ENCODE measurements around the gene PLCH1. TPM values are rescaled to one million over a fixed set of nuclear protein-coding genes. Genes with fewer than 3 reads are reported as not detected.

PLCH1 gene
- total and polyA plus RNA-seq, 9 of the 15 experiments (the other 6 are each of a cell fraction or from before 2014, with no cell fraction given): 0.17 to 0.62 (median 0.40) TPM

DNA sequence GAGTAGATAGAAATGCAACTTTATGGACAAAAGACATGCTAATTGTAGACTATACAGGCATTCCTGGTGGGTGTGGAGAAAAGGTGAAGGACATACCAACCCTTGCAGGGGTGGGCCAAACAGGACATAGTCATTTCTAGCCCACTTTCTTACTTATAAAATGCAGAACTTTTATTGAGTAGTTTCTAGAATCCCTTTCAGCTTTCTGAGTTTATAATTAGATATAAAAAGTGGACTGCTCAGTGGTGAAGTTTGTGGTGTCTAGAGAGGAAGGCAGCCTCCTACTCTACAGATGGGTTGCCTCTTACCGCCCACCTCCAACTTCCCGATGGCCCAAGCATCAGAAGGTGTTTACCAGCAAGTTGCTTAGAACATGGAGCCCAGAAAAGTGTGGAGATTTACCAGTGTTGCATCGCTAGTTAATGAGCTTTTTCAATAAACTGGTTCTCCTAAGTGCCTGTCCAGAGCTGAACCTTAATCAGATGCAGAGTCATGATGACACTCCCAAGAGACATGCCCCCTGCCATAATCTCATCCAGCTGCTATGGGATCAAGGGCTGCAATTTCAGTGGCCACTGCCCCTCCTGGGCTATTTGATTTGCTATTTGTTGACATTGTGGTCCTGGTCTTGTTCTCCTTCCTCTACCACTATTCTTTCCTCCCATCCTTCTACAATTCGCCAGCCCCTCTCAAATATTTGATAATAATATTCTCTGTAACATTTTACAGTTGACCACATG is 373.9 kb downstream of the PLCH1 start (continued):
- TF ChIP-seq, protein P1, sequence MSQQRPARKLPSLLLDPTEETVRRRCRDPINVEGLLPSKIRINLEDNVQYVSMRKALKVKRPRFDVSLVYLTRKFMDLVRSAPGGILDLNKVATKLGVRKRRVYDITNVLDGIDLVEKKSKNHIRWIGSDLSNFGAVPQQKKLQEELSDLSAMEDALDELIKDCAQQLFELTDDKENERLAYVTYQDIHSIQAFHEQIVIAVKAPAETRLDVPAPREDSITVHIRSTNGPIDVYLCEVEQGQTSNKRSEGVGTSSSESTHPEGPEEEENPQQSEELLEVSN (IDR thresholded peaks at IDR 0.05; ENCODE audit: borderline replicate concordance in 1 of 2, extremely low read depth in 1 of 2, insufficient read depth in 1 of 2, insufficient read length in 1 of 2, low read depth in 1 of 2, low read length in 1 of 2, poor library complexity in 1 of 2, severe bottlenecking in 1 of 2): no peak
- TF ChIP-seq, protein P2, sequence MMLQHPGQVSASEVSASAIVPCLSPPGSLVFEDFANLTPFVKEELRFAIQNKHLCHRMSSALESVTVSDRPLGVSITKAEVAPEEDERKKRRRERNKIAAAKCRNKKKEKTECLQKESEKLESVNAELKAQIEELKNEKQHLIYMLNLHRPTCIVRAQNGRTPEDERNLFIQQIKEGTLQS (IDR thresholded peaks at IDR 0.05): 0 out of 2 replicates have a peak, but pooled peaks have one; percentile 12
- TF ChIP-seq, protein P2 (CRISPR knock-in tag; conservative IDR thresholded peaks at IDR 0.05): no peak
- TF ChIP-seq DACH1 (IDR thresholded peaks at IDR 0.05; ENCODE audit: partially characterized antibody): no peak
- TF ChIP-seq MTA3 (IDR thresholded peaks at IDR 0.05; ENCODE audit: borderline replicate concordance): no peak
- no peak for TF ChIP-seq HMG20B (CRISPR knock-in tag; IDR thresholded peaks at IDR 0.05)
- no peak for TF ChIP-seq SOX6 (IDR thresholded peaks at IDR 0.05)
- peak; percentile 57; the same call in 1 of the 2 replicates for TF ChIP-seq SMARCA4 (IDR thresholded peaks at IDR 0.05)
- no peak for TF ChIP-seq BRD9 (IDR thresholded peaks at IDR 0.05; ENCODE audit: low read depth, partially characterized antibody)
- TF ChIP-seq ZNF707 (CRISPR knock-in tag; conservative IDR thresholded peaks at IDR 0.05): no peak
- TF ChIP-seq, protein P3, sequence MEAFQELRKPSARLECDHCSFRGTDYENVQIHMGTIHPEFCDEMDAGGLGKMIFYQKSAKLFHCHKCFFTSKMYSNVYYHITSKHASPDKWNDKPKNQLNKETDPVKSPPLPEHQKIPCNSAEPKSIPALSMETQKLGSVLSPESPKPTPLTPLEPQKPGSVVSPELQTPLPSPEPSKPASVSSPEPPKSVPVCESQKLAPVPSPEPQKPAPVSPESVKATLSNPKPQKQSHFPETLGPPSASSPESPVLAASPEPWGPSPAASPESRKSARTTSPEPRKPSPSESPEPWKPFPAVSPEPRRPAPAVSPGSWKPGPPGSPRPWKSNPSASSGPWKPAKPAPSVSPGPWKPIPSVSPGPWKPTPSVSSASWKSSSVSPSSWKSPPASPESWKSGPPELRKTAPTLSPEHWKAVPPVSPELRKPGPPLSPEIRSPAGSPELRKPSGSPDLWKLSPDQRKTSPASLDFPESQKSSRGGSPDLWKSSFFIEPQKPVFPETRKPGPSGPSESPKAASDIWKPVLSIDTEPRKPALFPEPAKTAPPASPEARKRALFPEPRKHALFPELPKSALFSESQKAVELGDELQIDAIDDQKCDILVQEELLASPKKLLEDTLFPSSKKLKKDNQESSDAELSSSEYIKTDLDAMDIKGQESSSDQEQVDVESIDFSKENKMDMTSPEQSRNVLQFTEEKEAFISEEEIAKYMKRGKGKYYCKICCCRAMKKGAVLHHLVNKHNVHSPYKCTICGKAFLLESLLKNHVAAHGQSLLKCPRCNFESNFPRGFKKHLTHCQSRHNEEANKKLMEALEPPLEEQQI (IDR thresholded peaks at IDR 0.05): no peak
- no peak for TF ChIP-seq FOXK1 (CRISPR knock-in tag; IDR thresholded peaks at IDR 0.05; ENCODE audit: borderline replicate concordance)
- TF ChIP-seq ZNF75A (CRISPR knock-in tag; IDR thresholded peaks at IDR 0.05): no peak
- no peak for TF ChIP-seq GATAD2A (IDR thresholded peaks at IDR 0.05)
- TF ChIP-seq ATF7 (IDR thresholded peaks at IDR 0.05): no peak
- no peak for TF ChIP-seq PCBP1 (IDR thresholded peaks at IDR 0.05; ENCODE audit: low read depth, low read length, poor library complexity, severe bottlenecking)
- TF ChIP-seq ZFPM2 (CRISPR knock-in tag; IDR thresholded peaks at IDR 0.05): no peak
- TF ChIP-seq, protein P4, sequence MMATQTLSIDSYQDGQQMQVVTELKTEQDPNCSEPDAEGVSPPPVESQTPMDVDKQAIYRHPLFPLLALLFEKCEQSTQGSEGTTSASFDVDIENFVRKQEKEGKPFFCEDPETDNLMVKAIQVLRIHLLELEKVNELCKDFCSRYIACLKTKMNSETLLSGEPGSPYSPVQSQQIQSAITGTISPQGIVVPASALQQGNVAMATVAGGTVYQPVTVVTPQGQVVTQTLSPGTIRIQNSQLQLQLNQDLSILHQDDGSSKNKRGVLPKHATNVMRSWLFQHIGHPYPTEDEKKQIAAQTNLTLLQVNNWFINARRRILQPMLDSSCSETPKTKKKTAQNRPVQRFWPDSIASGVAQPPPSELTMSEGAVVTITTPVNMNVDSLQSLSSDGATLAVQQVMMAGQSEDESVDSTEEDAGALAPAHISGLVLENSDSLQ (IDR thresholded peaks at IDR 0.05): peak; percentile 27; the same call in 1 of the 2 replicates
- no peak for TF ChIP-seq CCNT2 (IDR thresholded peaks at IDR 0.05; ENCODE audit: borderline replicate concordance, extremely low read depth, insufficient read length, low read depth, low read length)
- no peak for TF ChIP-seq RBM15 (IDR thresholded peaks at IDR 0.05; ENCODE audit: insufficient read depth, low read length)

All from K562 (cell line).